ENCODE data around the gene ABHD14A. TPM values are rescaled to one million over a fixed set of nuclear protein-coding genes. Genes with fewer than 3 reads are reported as not detected.

ABHD14A gene
- total RNA-seq, 4 donors from 2014 or later = 4.3 to 14.2 (median 9.4) TPM

DNA sequence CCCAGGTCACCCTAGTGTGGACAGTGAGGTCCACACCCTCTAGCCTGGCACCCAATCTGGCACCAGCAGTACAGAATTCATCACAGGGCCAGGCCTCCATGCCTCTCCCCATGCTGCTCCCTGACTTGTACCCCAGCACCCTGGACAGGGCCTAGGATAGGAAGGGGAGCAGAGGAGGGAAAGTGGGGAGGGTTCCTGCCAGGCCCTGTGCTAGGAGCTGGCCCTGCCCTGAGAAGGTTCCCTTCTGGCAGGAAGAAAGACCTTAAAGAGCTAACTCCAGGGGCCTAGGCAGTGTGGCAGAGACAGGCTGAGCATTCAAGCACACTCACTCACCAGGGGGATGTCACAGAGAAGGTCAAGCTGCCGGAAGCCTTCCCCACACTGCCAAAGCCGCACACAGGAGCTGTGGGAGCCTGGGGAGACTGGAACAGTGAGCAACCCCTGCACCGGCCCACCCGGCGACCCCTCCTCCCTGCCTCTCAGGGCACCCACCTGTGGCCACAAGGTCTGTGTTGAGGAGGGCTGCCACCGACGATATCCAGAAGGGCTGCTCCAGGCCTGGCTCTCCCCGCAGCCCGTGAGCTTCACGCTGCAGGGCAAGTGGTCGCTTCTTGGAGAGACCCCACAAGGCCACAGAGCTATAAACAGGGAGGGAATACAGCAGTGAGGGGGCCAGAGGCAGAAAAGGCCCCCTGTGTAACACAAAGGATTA is 40.6 kb upstream of the ABHD14A start:
- intact Hi-C loops (cut with DNase I) = no loop called here
- Histone ChIP-seq H3K4me1 (peaks cover 0 to 6% (median 0%) of the 10 kb centered on the region in 3 donors), H3K36me3 (peaks cover 34 to 74% (median 48%) of the 10 kb centered on the region in 3 donors), H3K27ac (no peak overlapping the region), H3K4me3 (no peak overlapping the region), H3K9me3 (no peaks in the 10 kb centered on the region), H3K27me3 (no peaks in the 10 kb centered on the region)
- no peak for DNase-seq
- WGBS, 2 donors = 90 to 100% methylated on average over 3 to 4 of the region's 11 CpGs
- TF ChIP-seq CTCF (IDR thresholded peaks at IDR 0.05) (no peak), POLR2A (IDR thresholded peaks at IDR 0.05) (no peak)

DNA sequence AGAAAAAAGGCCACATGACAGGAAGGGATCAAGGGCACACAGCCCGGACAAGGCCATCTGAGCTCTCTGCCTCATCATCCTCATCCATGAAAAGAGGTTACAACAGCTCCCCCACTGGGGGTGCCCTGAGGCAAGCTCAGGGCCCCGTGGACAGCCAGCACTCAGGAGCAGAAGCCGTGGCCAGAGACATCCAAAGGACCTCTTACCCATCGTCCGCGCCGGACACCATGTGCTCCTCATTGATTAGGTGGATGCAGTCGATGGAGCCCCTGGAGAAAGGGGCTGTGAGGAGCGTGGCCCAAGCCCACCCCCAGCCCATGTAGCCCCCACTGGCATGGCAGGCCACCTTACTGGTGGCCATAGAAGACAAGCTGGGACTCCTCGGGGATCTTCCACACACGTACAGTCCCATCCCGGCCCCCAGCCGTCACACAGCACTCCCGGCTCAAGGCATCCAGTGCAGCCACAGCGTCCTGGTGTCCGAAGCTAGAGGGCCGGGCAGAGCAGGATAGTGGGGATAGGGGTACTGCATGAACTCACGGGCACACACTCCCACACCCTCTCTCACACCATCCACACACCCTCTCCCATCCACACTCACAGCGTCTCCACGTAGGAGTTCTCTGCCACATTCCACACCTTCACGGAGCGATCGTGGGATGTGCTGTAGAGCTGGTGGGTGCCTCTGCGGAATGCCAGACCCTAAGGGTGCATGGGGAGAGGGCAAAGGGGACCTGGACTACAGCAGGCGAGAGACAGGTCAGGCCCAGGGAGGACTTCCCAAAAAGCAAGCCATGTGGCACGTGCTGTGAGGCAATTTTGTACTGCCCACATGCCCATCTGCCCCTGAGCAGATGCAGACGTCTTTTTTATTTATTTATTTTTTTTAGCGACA is 39.6 kb upstream of the ABHD14A start:
- no peak for DNase-seq
- H3K27me3 ChIP-seq = no peaks in the 10 kb centered on the region
- H3K9me3 ChIP-seq = no peaks in the 10 kb centered on the region
- H3K4me3 ChIP-seq = no peak overlapping the region
- TF ChIP-seq CTCF (IDR thresholded peaks at IDR 0.05) (no peak), POLR2A (IDR thresholded peaks at IDR 0.05) (no peak)
- H3K27ac ChIP-seq = no peak overlapping the region
- peaks cover 34 to 75% (median 48%) of the 10 kb centered on the region in 3 donors for H3K36me3 ChIP-seq
- H3K4me1 ChIP-seq = peaks cover 2 to 15% (median 5%) of the 10 kb centered on the region in 3 donors
- intact Hi-C loops (cut with DNase I) = no loop called here
- 78 to 94% methylated on average over 9 to 17 of the region's 28 CpGs for WGBS, 2 donors

DNA sequence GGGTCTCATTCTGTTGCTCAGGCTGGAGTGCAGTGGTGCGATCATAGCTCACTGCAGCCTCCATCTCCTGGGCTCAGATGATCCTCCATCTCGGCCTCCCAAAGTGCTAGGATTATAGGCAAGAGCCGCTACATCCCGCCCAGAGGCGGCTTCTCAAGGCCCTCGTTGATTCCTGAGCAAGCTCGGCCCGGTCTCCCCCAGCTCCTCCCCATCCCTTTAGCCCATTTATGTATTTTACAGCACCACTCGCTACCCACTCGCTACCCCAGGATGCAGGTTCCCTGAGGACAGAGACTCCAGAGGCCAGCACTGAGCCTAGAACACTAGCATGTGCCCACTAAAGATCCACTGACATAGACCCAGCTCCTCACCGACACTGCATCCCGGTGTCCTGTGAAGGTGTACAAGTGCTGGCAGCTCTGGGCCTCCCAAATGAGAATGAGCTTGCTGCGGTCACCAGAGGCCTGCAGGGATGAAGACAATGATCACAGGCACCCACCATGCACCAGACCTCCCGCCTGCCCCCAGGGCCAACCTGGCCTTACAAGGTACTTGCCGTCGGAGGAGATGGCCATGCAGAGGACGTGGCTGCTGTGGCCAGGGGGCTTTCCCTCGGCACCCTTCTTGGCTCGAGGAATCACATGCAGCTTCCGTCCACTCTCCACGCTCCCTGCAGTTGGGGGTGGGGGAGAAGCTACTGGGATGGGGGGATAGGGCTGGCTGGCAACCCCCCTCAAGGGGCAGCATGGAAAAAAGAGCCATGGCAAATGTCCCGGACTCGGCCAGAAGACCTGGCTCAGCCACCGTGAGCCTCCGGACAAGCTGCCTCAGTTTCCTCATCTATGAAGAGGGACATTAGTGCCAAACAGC is 38.7 kb upstream of the ABHD14A start:
- no peaks in the 10 kb centered on the region for H3K9me3 ChIP-seq
- intact Hi-C loops (cut with DNase I) = no loop called here
- DNase-seq = no peak
- no peak overlapping the region for H3K4me3 ChIP-seq
- no peaks in the 10 kb centered on the region for H3K27me3 ChIP-seq
- peaks cover 10 to 24% (median 14%) of the 10 kb centered on the region in 3 donors for H3K4me1 ChIP-seq
- peaks cover 34 to 75% (median 48%) of the 10 kb centered on the region in 3 donors for H3K36me3 ChIP-seq
- no peak overlapping the region for H3K27ac ChIP-seq
- no peak for TF ChIP-seq POLR2A (IDR thresholded peaks at IDR 0.05)
- no peak for TF ChIP-seq CTCF (IDR thresholded peaks at IDR 0.05)
- 96 to 97% methylated on average over 13 to 16 of the region's 25 CpGs for WGBS, 2 donors

DNA sequence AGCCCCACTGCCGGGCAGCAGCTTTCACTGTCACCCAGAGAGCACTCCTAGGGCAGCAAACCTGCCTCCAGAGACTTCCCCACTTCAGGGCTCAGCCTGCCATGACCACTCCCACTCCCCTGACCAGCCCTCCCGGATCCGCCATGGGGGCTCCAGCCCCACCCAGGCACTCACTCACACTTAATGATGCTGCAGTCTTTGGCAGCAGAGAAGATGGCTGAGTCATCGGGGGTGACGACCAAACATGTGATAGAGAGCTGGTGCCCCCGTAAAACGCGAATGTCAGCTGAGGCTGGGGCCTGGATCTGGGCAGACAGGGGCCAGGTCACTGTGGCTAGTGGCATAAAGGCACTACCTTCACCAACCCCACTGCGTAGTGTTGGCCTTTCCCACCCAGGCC is 37.9 kb upstream of the ABHD14A start:
- peaks cover 14 to 29% (median 16%) of the 10 kb centered on the region in 3 donors for H3K4me1 ChIP-seq
- no peak overlapping the region for H3K27ac ChIP-seq
- 76 to 78% methylated on average over 4 to 7 of the region's 9 CpGs for WGBS, 2 donors
- no peaks in the 10 kb centered on the region for H3K9me3 ChIP-seq
- peaks cover 34 to 74% (median 48%) of the 10 kb centered on the region in 3 donors for H3K36me3 ChIP-seq
- no peak for DNase-seq
- TF ChIP-seq POLR2A (IDR thresholded peaks at IDR 0.05) (no peak), CTCF (IDR thresholded peaks at IDR 0.05) (no peak)
- H3K27me3 ChIP-seq = no peaks in the 10 kb centered on the region
- intact Hi-C loops (cut with DNase I) = no loop called here
- H3K4me3 ChIP-seq = no peak overlapping the region
